WTC11 (cell line): Measurements from ENCODE around the gene ZNG1A.

Experiments used
- TF ChIP-seq, protein P1 (sequence below): fragments of 250-450 bp; sonication (Bioruptor Pico); IDR thresholded peaks from 2 replicates; pipeline ENCODE4 v1.8.0; 2021; ENCODE audit warnings: mild to moderate bottlenecking
- TF ChIP-seq, protein P2 (sequence below): fragments of 200-600 bp; IDR thresholded peaks from 2 replicates; pipeline ENCODE4 v1.8.0; 2022; ENCODE audit warnings: antibody characterized with exemption
- TF ChIP-seq, protein P3 (sequence below): sonication (generic); formaldehyde crosslinking; IDR thresholded peaks from 2 replicates; pipeline ENCODE4 v1.8.1; 2023; ENCODE audit warnings: mild to moderate bottlenecking, missing genetic modification reagents, moderate library complexity

DNA sequence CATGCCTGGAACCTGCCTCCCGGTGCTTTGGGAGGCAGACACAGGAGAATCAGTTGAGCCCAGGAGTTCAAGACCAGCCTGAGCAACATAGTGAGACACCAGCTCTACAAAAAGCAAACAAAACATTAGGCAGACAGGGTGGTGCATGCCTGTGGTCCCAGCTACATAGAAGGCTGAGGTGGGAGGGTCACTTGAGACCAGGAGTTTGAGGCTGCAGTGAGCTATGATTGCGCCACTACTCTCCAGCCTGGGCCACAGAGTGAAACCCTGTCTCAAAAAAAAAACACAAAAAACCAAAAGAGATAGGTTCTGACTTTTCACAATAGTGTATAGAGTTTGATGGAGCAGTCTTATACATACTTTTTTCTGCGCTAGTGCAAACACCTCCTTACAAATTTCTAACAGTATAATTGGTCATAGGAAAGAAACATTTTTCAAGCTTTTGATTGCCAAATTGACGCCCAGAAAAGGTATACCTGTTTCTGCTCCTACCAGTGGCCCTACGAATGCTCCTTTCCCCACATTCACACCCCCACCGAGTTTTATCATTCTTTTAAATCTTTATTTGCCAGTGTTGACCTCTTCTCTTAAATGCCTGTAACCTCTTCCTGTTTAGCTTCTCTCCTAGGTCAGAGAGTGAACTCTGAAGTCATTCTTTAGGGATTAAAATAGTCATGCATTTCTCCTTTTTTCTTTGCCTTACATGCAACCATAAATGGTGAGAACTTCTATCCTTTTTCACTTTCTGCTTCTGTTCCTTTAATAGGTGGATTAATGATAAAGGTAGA, 43.3 kb upstream of the ZNG1A start:
- TF ChIP-seq, protein P1, sequence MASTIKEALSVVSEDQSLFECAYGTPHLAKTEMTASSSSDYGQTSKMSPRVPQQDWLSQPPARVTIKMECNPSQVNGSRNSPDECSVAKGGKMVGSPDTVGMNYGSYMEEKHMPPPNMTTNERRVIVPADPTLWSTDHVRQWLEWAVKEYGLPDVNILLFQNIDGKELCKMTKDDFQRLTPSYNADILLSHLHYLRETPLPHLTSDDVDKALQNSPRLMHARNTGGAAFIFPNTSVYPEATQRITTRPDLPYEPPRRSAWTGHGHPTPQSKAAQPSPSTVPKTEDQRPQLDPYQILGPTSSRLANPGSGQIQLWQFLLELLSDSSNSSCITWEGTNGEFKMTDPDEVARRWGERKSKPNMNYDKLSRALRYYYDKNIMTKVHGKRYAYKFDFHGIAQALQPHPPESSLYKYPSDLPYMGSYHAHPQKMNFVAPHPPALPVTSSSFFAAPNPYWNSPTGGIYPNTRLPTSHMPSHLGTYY (CRISPR knock-in tag): no peak
- TF ChIP-seq, protein P2, sequence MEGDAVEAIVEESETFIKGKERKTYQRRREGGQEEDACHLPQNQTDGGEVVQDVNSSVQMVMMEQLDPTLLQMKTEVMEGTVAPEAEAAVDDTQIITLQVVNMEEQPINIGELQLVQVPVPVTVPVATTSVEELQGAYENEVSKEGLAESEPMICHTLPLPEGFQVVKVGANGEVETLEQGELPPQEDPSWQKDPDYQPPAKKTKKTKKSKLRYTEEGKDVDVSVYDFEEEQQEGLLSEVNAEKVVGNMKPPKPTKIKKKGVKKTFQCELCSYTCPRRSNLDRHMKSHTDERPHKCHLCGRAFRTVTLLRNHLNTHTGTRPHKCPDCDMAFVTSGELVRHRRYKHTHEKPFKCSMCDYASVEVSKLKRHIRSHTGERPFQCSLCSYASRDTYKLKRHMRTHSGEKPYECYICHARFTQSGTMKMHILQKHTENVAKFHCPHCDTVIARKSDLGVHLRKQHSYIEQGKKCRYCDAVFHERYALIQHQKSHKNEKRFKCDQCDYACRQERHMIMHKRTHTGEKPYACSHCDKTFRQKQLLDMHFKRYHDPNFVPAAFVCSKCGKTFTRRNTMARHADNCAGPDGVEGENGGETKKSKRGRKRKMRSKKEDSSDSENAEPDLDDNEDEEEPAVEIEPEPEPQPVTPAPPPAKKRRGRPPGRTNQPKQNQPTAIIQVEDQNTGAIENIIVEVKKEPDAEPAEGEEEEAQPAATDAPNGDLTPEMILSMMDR: no peak
- TF ChIP-seq, protein P3, sequence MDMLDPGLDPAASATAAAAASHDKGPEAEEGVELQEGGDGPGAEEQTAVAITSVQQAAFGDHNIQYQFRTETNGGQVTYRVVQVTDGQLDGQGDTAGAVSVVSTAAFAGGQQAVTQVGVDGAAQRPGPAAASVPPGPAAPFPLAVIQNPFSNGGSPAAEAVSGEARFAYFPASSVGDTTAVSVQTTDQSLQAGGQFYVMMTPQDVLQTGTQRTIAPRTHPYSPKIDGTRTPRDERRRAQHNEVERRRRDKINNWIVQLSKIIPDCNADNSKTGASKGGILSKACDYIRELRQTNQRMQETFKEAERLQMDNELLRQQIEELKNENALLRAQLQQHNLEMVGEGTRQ (CRISPR knock-in tag): no peak
